Stomach (tissue), 9 donors: ENCODE results near the gene SOST. TPM values are rescaled to one million over a fixed set of nuclear protein-coding genes. Genes with fewer than 3 reads are reported as not detected.
A peak's percentile ranks its signal among the peaks of the same experiment; 100 is the strongest.

ENCODE experiments used
- DNase-seq, 2 donors: peaks; one replicate each; pipeline versions ENCODE4 v3.0.0 to v3.0.0-alpha.2; 2013 to 2019
- H3K27ac ChIP-seq, 5 donors: fragments of 200-600 bp in 4 of 5; sonication (generic) in 4 of 5; one replicate each; pipeline ENCODE4 v1.5.1; 2013 to 2019; ENCODE audit warnings: mild to moderate bottlenecking in 1 of 5, moderate library complexity in 1 of 5
- H3K27me3 ChIP-seq, 3 donors: fragments of 200-600 bp; sonication (generic); one replicate each; pipeline ENCODE4 v1.5.1; 2017 to 2019; ENCODE audit warnings: mixed run types in 1 of 3
- H3K36me3 ChIP-seq, 4 donors: fragments of 200-600 bp; sonication (generic); 1 replicate in 3 of 4; 2 replicates in 1 of 4; pipeline ENCODE4 v1.5.1; 2016 to 2019
- H3K4me1 ChIP-seq, 4 donors: fragments of 200-600 bp; sonication (generic); one replicate each; pipeline ENCODE4 v1.5.1; 2016 to 2019
- H3K4me3 ChIP-seq, 4 donors: fragments of 200-600 bp; sonication (generic) in 3 of 4; one replicate each; pipeline ENCODE4 v1.5.1; 2016 to 2019; ENCODE audit warnings: mild to moderate bottlenecking in 1 of 4
- H3K9me3 ChIP-seq, 4 donors: fragments of 200-600 bp; sonication (generic); one replicate each; pipeline ENCODE4 v1.5.1; 2016 to 2019
- CTCF ChIP-seq, 7 experiments: fragments of 450-650 bp in 4 of 7; fragments of 200-600 bp in 3 of 7; sonication (generic) in 3 of 7; IDR thresholded peaks; one replicate each; pipeline ENCODE4 v1.5.1; 2016 to 2019; ENCODE audit warnings: antibody characterized with exemption in 7 of 7, control low read depth in 2 of 7, mild to moderate bottlenecking in 1 of 7
- EP300 ChIP-seq: sonication (generic); formaldehyde crosslinking; IDR thresholded peaks from one replicate; pipeline ENCODE4 v1.6.1; 2017; ENCODE audit warnings: antibody characterized with exemption
- POLR2A ChIP-seq, 4 donors: fragments of 450-650 bp; IDR thresholded peaks; one replicate each; pipeline ENCODE4 v1.6.1; 2016; ENCODE audit warnings: antibody characterized with exemption in 4 of 4, control low read depth in 2 of 4, mild to moderate bottlenecking in 1 of 4, moderate library complexity in 1 of 4
- POLR2AphosphoS5 ChIP-seq, 3 donors: sonication (generic); formaldehyde crosslinking; IDR thresholded peaks; one replicate each; pipeline ENCODE4 v1.6.1; 2016; ENCODE audit warnings: antibody characterized with exemption in 3 of 3
- WGBS, 5 donors: extraction: QIAGEN DNeasy Blood & Tissue Kit in 3 of 5; methylation state at CpG; one replicate each; pipeline versions ENCODE4 v1.1.5 to v1.1.7; 2013 to 2018; 5-methylcytosine and 5-hydroxymethylcytosine counted together
- intact Hi-C: fragments of 100-400 bp; cut with DNase I; formaldehyde crosslinking; loops from one replicate; pipeline ENCODE4 v1.15.1; 2023; ENCODE audit warnings: low total_unique reads
- polyA plus RNA-seq, 3 donors: library from polyadenylated mRNA; stranded (reverse); fragments of 200-250 nt; gene quantifications; one replicate each; pipeline ENCODE4 v1.2.3, GENCODE V29; 2013
- total RNA-seq, 5 donors: library from RNA; depleted of rRNA; stranded (reverse); fragments of >200 nt; gene quantifications; one replicate each; pipeline versions ENCODE4 v1.1.0 to v1.2.3, GENCODE V29; 2014 to 2016
- donor health status: healthy with polysubstance abuse.
- donor health status: Bipolar disorder and iron deficiency.
- donor health status: healthy.

The SOST gene
- total and polyA plus RNA-seq, 8 donors, result not detected

GRCh38 chr17:43779145-43780125 is 20.8 kb upstream of the SOST start:
- TF ChIP-seq POLR2A (IDR thresholded peaks at IDR 0.05), result no peak
- TF ChIP-seq EP300, result no peak
- TF ChIP-seq POLR2AphosphoS5 (IDR thresholded peaks at IDR 0.05), result no peak
- TF ChIP-seq CTCF (IDR thresholded peaks at IDR 0.05), result no peak
- H3K36me3 ChIP-seq, result peaks cover 2 to 23% (median 15%) of the 10 kb centered on the region in 4 donors
- peak overlapping the region; percentile 99 to 100 (median 99) for H3K27ac ChIP-seq
- H3K9me3 ChIP-seq, result no peaks in the 10 kb centered on the region
- DNase-seq, result no peak
- peaks cover 36 to 52% (median 44%) of the 10 kb centered on the region in 4 donors for H3K4me1 ChIP-seq
- H3K27me3 ChIP-seq, result no peaks in the 10 kb centered on the region
- intact Hi-C loops, result no loop called here
- peak overlapping the region; percentile 68 to 96 (median 82) for H3K4me3 ChIP-seq
- 7 to 10% (median 8%) methylated on average over 20 to 26 of the region's 26 CpGs for WGBS, 5 donors

DNA sequence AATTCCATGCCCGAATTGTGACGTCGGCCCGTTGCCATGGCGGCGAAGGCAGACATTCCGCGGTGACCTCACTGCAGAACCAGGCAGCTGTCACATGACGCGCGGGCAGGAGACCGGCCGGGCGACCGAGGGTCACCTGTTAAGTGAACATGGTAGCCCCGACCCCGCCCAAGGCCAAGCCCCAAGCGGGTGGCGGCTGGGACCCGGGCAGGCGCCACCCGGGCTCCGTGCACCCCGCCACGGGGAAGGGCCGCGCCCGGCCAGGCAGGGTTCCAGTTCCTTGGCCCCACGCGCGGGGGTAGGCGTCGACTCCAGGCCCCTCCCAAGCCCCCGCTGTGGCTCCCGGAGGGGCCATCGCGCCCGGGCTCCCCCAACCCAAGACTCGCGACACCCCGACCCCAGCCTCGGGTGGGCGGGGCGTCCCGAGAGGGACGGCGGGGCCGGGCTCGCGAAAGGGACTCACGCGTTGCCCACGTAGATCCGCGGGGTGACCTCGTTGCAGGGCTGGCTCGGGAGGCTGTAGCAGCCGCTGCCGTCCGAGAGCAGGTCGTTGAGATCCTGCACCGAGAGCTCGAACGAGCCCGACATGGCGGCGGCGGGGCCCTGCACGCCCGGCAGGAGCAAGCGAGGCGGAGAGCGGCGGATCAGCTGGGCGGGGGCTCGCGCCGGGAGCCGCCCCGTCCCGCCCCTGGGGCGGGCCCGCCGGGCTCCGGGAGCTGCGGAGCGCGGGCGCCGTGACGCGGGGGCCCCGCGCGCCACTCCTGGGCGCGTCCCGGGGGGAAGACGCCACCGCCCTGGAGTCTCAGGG is 19.9 kb upstream of the SOST start, which contains the start of gene DUSP3:
DUSP3 (minus strand) TSS at position 641 of the 808 bp plus-strand sequence; CDS start at position 588, 53 bp downstream.
- intact Hi-C loops, result no loop called here
- 0 to 1% (median 0%) methylated on average over 42 to 100 of the region's 100 CpGs for WGBS, 5 donors
- DNase-seq, result peak; percentile 98
- TF ChIP-seq POLR2AphosphoS5 (IDR thresholded peaks at IDR 0.05) (peak; percentile 90 to 96 (median 94)), EP300 (peak; percentile 16), CTCF (IDR thresholded peaks at IDR 0.05) (no peak), POLR2A (IDR thresholded peaks at IDR 0.05) (peak in 2 of 4 donors; percentile 20 to 22)
- Histone ChIP-seq H3K27ac (peak within 1 kb of the TSS; percentile 99 to 100 (median 99)), H3K36me3 (peaks cover 11 to 32% (median 24%) of the 10 kb centered on the region in 4 donors), H3K27me3 (no peaks in the 10 kb centered on the region), H3K4me3 (peak within 1 kb of the TSS; percentile 68 to 96 (median 82)), H3K4me1 (peaks cover 39 to 60% (median 52%) of the 10 kb centered on the region in 4 donors), H3K9me3 (no peaks in the 10 kb centered on the region)

- peaks cover 36 to 71% (median 63%) of the 10 kb centered on the region in 4 donors for H3K36me3 ChIP-seq
- H3K4me1 ChIP-seq, result peaks cover 45 to 78% (median 67%) of the 10 kb centered on the region in 4 donors
- intact Hi-C loops, result no loop called here
- H3K27me3 ChIP-seq, result no peaks in the 10 kb centered on the region
- no peak for DNase-seq
- TF ChIP-seq POLR2AphosphoS5 (IDR thresholded peaks at IDR 0.05) (no peak), CTCF (IDR thresholded peaks at IDR 0.05) (no peak), EP300 (no peak), POLR2A (IDR thresholded peaks at IDR 0.05) (no peak)
- no peaks in the 10 kb centered on the region for H3K9me3 ChIP-seq
- H3K4me3 ChIP-seq, result no peak overlapping the region
- 92 to 93% (median 92%) methylated on average over 16 of the region's 16 CpGs for WGBS, 5 donors
- H3K27ac ChIP-seq, result peak overlapping the region in 2 of 5 donors; percentile 1 to 99
These were observed 16.0 kb upstream of the SOST start for GRCh38 chr17:43774304-43775250.
